Ramos (cell line): ENCODE measurements around the gene NCOA6.

Experiments used
- in situ Hi-C: fragments of 300-500 bp; cut with MboI; formaldehyde crosslinking; loops from one replicate; pipeline ENCODE4 v1.14.3; 2022; ENCODE audit warnings: low sequenced_read_pairs; ENCODE audit not compliant: unreplicated experiment

The NCOA6 gene

GRCh38 chr20:34732523-34732922, 92.9 kb downstream of the NCOA6 start:
- in situ Hi-C loops = no loop called here

GRCh38 chr20:34729416-34729815, 96.0 kb downstream of the NCOA6 start:
- in situ Hi-C loops = no loop called here

- in situ Hi-C loops = loop anchor here (25.0 kb wide), 1 partner anchor 187 kb away; no protein-coding TSS in a partner anchor
Measured at GRCh38 chr20:34724172-34724571, 101.3 kb downstream of the NCOA6 start.

- in situ Hi-C loops = loop anchor here (25.0 kb wide), 1 partner anchor 185 kb away; no protein-coding TSS in a partner anchor
Measured at GRCh38 chr20:34722560-34722959, 102.9 kb downstream of the NCOA6 start.

GRCh38 chr20:34720266-34720665, 105.2 kb downstream of the NCOA6 start:
- in situ Hi-C loops = loop anchor here (25.0 kb wide), 1 partner anchor 183 kb away; no protein-coding TSS in a partner anchor

- in situ Hi-C loops = loop anchor here (10.0 to 25.0 kb wide), 2 partner anchors 182 to 405 kb away; no protein-coding TSS in a partner anchor
Measured at GRCh38 chr20:34719242-34720017, 106.0 kb downstream of the NCOA6 start.

GRCh38 chr20:34717230-34718095, 108.0 kb downstream of the NCOA6 start:
- in situ Hi-C loops = loop anchor here (10.0 to 25.0 kb wide), 2 partner anchors 180 to 403 kb away; no protein-coding TSS in a partner anchor

GRCh38 chr20:34716921-34717229, 108.6 kb downstream of the NCOA6 start:
- in situ Hi-C loops = loop anchor here (10.0 to 25.0 kb wide), 2 partner anchors 180 to 402 kb away; no protein-coding TSS in a partner anchor

- in situ Hi-C loops = loop anchor here (10.0 to 25.0 kb wide), 2 partner anchors 178 to 401 kb away; no protein-coding TSS in a partner anchor
Measured at GRCh38 chr20:34715384-34715783, 110.1 kb downstream of the NCOA6 start.

- in situ Hi-C loops = loop anchor here (10.0 to 25.0 kb wide), 2 partner anchors 177 to 399 kb away; no protein-coding TSS in a partner anchor
Measured at GRCh38 chr20:34713944-34714515, 111.4 kb downstream of the NCOA6 start.

GRCh38 chr20:34713194-34713943, 112.1 kb downstream of the NCOA6 start:
- in situ Hi-C loops = loop anchor here (10.0 to 25.0 kb wide), 2 partner anchors 176 to 399 kb away; no protein-coding TSS in a partner anchor

GRCh38 chr20:34712525-34713192, 112.8 kb downstream of the NCOA6 start:
- in situ Hi-C loops = loop anchor here (10.0 to 25.0 kb wide), 2 partner anchors 175 to 398 kb away; no protein-coding TSS in a partner anchor

- in situ Hi-C loops = loop anchor here (10.0 to 25.0 kb wide), 2 partner anchors 175 to 397 kb away; no protein-coding TSS in a partner anchor
Measured at GRCh38 chr20:34711813-34712430, 113.5 kb downstream of the NCOA6 start.

- in situ Hi-C loops = loop anchor here (10.0 to 25.0 kb wide), 2 partner anchors 174 to 396 kb away; no protein-coding TSS in a partner anchor
Measured at GRCh38 chr20:34710861-34711574, 114.4 kb downstream of the NCOA6 start.

GRCh38 chr20:34710568-34710839, 114.9 kb downstream of the NCOA6 start:
- in situ Hi-C loops = loop anchor here (10.0 to 25.0 kb wide), 2 partner anchors 173 to 396 kb away; no protein-coding TSS in a partner anchor

- in situ Hi-C loops = loop anchor here (10.0 to 25.0 kb wide), 2 partner anchors 173 to 395 kb away; no protein-coding TSS in a partner anchor
Measured at GRCh38 chr20:34709831-34710567, 115.5 kb downstream of the NCOA6 start.
